Ectodermal cell (in vitro differentiated cells): Measurements from ENCODE around the gene NDP.
"Not testable (repeated sequence)": the region's sequence is repeated elsewhere in the genome, so short reads cannot be mapped to it uniquely, and the experiment has no call there.

ENCODE experiments used
- H3K27ac ChIP-seq: 2 replicates; pipeline ENCODE4 v1.7.0; 2013; ENCODE audit warnings: mild to moderate bottlenecking, low read depth, low read length; ENCODE audit not compliant: insufficient read depth, poor library complexity, severe bottlenecking
- H3K27me3 ChIP-seq: 2 replicates; pipeline ENCODE4 v1.7.0; 2013; ENCODE audit warnings: mild to moderate bottlenecking, low read length; ENCODE audit not compliant: insufficient read depth, control insufficient read depth, poor library complexity, severe bottlenecking
- H3K36me3 ChIP-seq: one replicate; pipeline ENCODE4 v1.7.0; 2013; ENCODE audit warnings: low read length; ENCODE audit not compliant: control insufficient read depth, insufficient read depth
- H3K4me1 ChIP-seq: one replicate; pipeline ENCODE4 v1.7.0; 2013; ENCODE audit warnings: low read length; ENCODE audit not compliant: control insufficient read depth, insufficient read depth
- H3K4me3 ChIP-seq: 2 replicates; pipeline ENCODE4 v1.7.0; 2013; ENCODE audit warnings: low read depth, low read length, control low read depth; ENCODE audit not compliant: insufficient read depth
- H3K9me3 ChIP-seq: 2 replicates; pipeline ENCODE4 v1.7.0; 2013; ENCODE audit warnings: mild to moderate bottlenecking, low read length, moderate library complexity; ENCODE audit not compliant: control insufficient read depth
- WGBS, 2 experiments: methylation state at CpG; one replicate each; pipeline ENCODE4 v1.1.7; 2013; ENCODE audit warnings: missing lambda C conversion rate in 2 of 2; 5-methylcytosine and 5-hydroxymethylcytosine counted together

Gene NDP

GRCh38 chrX:43953218-43953617 lies 20.0 kb downstream of the NDP start:
- H3K4me1 ChIP-seq, result no peaks in the 10 kb centered on the region
- no peak overlapping the region for H3K4me3 ChIP-seq
- H3K27me3 ChIP-seq, result peaks cover 3% of the 10 kb centered on the region
- H3K36me3 ChIP-seq, result no peaks in the 10 kb centered on the region
- WGBS, 2 experiments, result 90 to 94% methylated on average over 2 to 3 of the region's 3 CpGs
- no peak overlapping the region for H3K27ac ChIP-seq
- no peaks in the 10 kb centered on the region for H3K9me3 ChIP-seq

- Histone ChIP-seq H3K36me3 (no peaks in the 10 kb centered on the region), H3K4me3 (no peak overlapping the region), H3K9me3 (no peaks in the 10 kb centered on the region), H3K27ac (no peak overlapping the region), H3K27me3 (peaks cover 3% of the 10 kb centered on the region), H3K4me1 (no peaks in the 10 kb centered on the region)
- 10% methylated on average over 15 of the region's 15 CpGs for WGBS, 2 experiments
Observed at GRCh38 chrX:43949669-43950068, 23.5 kb downstream of the NDP start.

GRCh38 chrX:43940816-43941474 lies 32.2 kb downstream of the NDP start:
- Histone ChIP-seq H3K36me3 (no peaks in the 10 kb centered on the region), H3K4me3 (no peak overlapping the region), H3K9me3 (no peaks in the 10 kb centered on the region), H3K27me3 (no peaks in the 10 kb centered on the region), H3K4me1 (no peaks in the 10 kb centered on the region), H3K27ac (no peak overlapping the region)
- 71 to 77% methylated on average over 2 of the region's 2 CpGs for WGBS, 2 experiments

GRCh38 chrX:43939187-43939926 lies 33.8 kb downstream of the NDP start:
- Histone ChIP-seq H3K27me3 (no peaks in the 10 kb centered on the region), H3K4me1 (no peaks in the 10 kb centered on the region), H3K9me3 (no peaks in the 10 kb centered on the region), H3K36me3 (no peaks in the 10 kb centered on the region), H3K4me3 (no peak overlapping the region), H3K27ac (no peak overlapping the region)
- WGBS, 2 experiments, result 92 to 100% methylated on average over 3 of the region's 3 CpGs

GRCh38 chrX:43922032-43922431 lies 51.2 kb downstream of the NDP start:
- H3K36me3 ChIP-seq, H3K27ac ChIP-seq, H3K4me1 ChIP-seq, H3K27me3 ChIP-seq, H3K4me3 ChIP-seq, H3K9me3 ChIP-seq: not testable (repeated sequence)
- 100% methylated on average over 1 of the region's 3 CpGs; no CpG with 5 or more reads in 1 of the 2 experiments for WGBS, 2 experiments

- WGBS, 2 experiments, result 88 to 89% methylated on average over 4 to 7 of the region's 8 CpGs
- not testable (repeated sequence) for H3K9me3 ChIP-seq, H3K36me3 ChIP-seq, H3K4me3 ChIP-seq, H3K27me3 ChIP-seq, H3K4me1 ChIP-seq, H3K27ac ChIP-seq
Observed at GRCh38 chrX:43910772-43911171, 62.4 kb downstream of the NDP start.

GRCh38 chrX:43910012-43910411 lies 63.2 kb downstream of the NDP start:
- H3K4me3 ChIP-seq, result no peak overlapping the region
- H3K27me3 ChIP-seq, result no peaks in the 10 kb centered on the region
- H3K9me3 ChIP-seq, result no peaks in the 10 kb centered on the region
- no peaks in the 10 kb centered on the region for H3K36me3 ChIP-seq
- WGBS, 2 experiments, result 45 to 80% methylated on average over 1 of the region's 1 CpG
- no peak overlapping the region for H3K27ac ChIP-seq
- no peaks in the 10 kb centered on the region for H3K4me1 ChIP-seq

GRCh38 chrX:43909141-43909540 lies 64.0 kb downstream of the NDP start:
- H3K27ac ChIP-seq, result no peak overlapping the region
- H3K27me3 ChIP-seq, result no peaks in the 10 kb centered on the region
- no peak overlapping the region for H3K4me3 ChIP-seq
- H3K4me1 ChIP-seq, result no peaks in the 10 kb centered on the region
- 95 to 100% methylated on average over 1 of the region's 1 CpG for WGBS, 2 experiments
- H3K9me3 ChIP-seq, result no peaks in the 10 kb centered on the region
- no peaks in the 10 kb centered on the region for H3K36me3 ChIP-seq

GRCh38 chrX:43899878-43900815 lies 73.0 kb downstream of the NDP start:
- WGBS, 2 experiments, result 74 to 82% methylated on average over 4 to 5 of the region's 5 CpGs
- Histone ChIP-seq H3K27me3 (no peaks in the 10 kb centered on the region), H3K4me3 (no peak overlapping the region), H3K4me1 (no peaks in the 10 kb centered on the region), H3K36me3 (no peaks in the 10 kb centered on the region), H3K9me3 (no peaks in the 10 kb centered on the region), H3K27ac (no peak overlapping the region)
